Panc1 (cell line): ENCODE results near the gene KLC1.

ENCODE experiments used
- CTCF ChIP-seq: fragments of 450-650 bp; IDR thresholded peaks from 2 replicates; pipeline ENCODE4 v1.5.1; 2017; ENCODE audit warnings: mild to moderate bottlenecking
- POLR2AphosphoS5 ChIP-seq: IDR thresholded peaks from 2 replicates; pipeline ENCODE4 v1.6.1; 2012; ENCODE audit warnings: mild to moderate bottlenecking, low read depth, low read length, moderate library complexity
- REST ChIP-seq, 2 experiments: IDR thresholded peaks; 2 replicates each; pipeline ENCODE4 v1.6.1; 2011 to 2012; ENCODE audit warnings: low read depth in 2 of 2, control low read depth in 1 of 2, low read length in 1 of 2, mild to moderate bottlenecking in 1 of 2, moderate library complexity in 1 of 2; ENCODE audit not compliant: insufficient read depth in 1 of 2
- SIN3A ChIP-seq: IDR thresholded peaks from 2 replicates; pipeline ENCODE4 v1.6.1; 2012; ENCODE audit warnings: low read depth, mild to moderate bottlenecking, low read length, moderate library complexity, borderline replicate concordance; ENCODE audit not compliant: insufficient read depth
- TCF7L2 ChIP-seq: IDR thresholded peaks from 2 replicates; pipeline ENCODE4 v1.6.1; 2011; ENCODE audit warnings: mild to moderate bottlenecking, low read depth, low read length, inconsistent platforms

- TF ChIP-seq CTCF, result no peak
- no peak for TF ChIP-seq POLR2AphosphoS5
- no peak for TF ChIP-seq REST (IDR thresholded peaks at IDR 0.05; ENCODE audit: insufficient read depth in 1 of 2, low read depth in 2 of 2, low read length in 1 of 2)
- no peak for TF ChIP-seq SIN3A
- TF ChIP-seq TCF7L2, result no peak
Measured at GRCh38 chr14:103699261-103699661, 70.2 kb downstream of the KLC1 start.
